GM13976 (cell line): Measurements from ENCODE around the gene ZBTB18.
A peak's percentile ranks its signal among the peaks of the same experiment; 100 is the strongest.

Experiments
- DNase-seq: peaks from one replicate; pipeline ENCODE4 v3.0.0; 2012; ENCODE audit warnings: low spot score
- CTCF ChIP-seq: IDR thresholded peaks from 2 replicates; pipeline ENCODE4 v1.5.1; 2012; ENCODE audit warnings: borderline replicate concordance, mild to moderate bottlenecking; ENCODE audit not compliant: insufficient read depth; ENCODE audit errors: extremely low read depth, missing control alignments, control extremely low read depth
- in situ Hi-C: fragments of 300-500 bp; cut with MboI; formaldehyde crosslinking; loops from one replicate; pipeline ENCODE4 v1.12.0; 2022; ENCODE audit warnings: low sequenced_read_pairs, mixed read lengths, inconsistent platforms; ENCODE audit not compliant: unreplicated experiment

Gene ZBTB18

GRCh38 chr1:244046907-244047611 is 4.0 kb upstream of the ZBTB18 start:
- no peak for DNase-seq
- TF ChIP-seq CTCF, result no peak
- in situ Hi-C loops, result no loop called here

GRCh38 chr1:244047621-244048255 is 3.3 kb upstream of the ZBTB18 start:
- DNase-seq, result no peak
- TF ChIP-seq CTCF, result no peak
- in situ Hi-C loops, result no loop called here

- no peak for TF ChIP-seq CTCF
- peak; percentile 96 for DNase-seq
- in situ Hi-C loops, result no loop called here
Measured at GRCh38 chr1:244048256-244049161, 2.6 kb upstream of the ZBTB18 start.

- in situ Hi-C loops, result no loop called here
- DNase-seq, result peak; percentile 55
- no peak for TF ChIP-seq CTCF
Measured at GRCh38 chr1:244049162-244050013, 1.7 kb upstream of the ZBTB18 start.

GRCh38 chr1:244050014-244050834 is 859 bp upstream of the ZBTB18 start:
- no peak for DNase-seq
- in situ Hi-C loops, result no loop called here
- no peak for TF ChIP-seq CTCF
